ENCODE measurements around the gene HIBCH. TPM values are rescaled to one million over a fixed set of nuclear protein-coding genes. Genes with fewer than 3 reads are reported as not detected.
"Not testable (repeated sequence)": the region's sequence is repeated elsewhere in the genome, so short reads cannot be mapped to it uniquely, and the experiment has no call there.

The HIBCH gene, protein sequence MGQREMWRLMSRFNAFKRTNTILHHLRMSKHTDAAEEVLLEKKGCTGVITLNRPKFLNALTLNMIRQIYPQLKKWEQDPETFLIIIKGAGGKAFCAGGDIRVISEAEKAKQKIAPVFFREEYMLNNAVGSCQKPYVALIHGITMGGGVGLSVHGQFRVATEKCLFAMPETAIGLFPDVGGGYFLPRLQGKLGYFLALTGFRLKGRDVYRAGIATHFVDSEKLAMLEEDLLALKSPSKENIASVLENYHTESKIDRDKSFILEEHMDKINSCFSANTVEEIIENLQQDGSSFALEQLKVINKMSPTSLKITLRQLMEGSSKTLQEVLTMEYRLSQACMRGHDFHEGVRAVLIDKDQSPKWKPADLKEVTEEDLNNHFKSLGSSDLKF
- total RNA-seq = 10 to 100 TPM; 15.6 to 17.5 TPM

- DNase-seq (peak; percentile 89), ATAC-seq (ENCODE audit: low read depth) (peak; percentile 95)
- Mint-ChIP-seq H3K36me3 (peaks cover 5% of the 10 kb centered on the region), H3K4me3 (peak within 1 kb of the TSS; percentile 99), H3K4me1 (peaks cover 27% of the 10 kb centered on the region), H3K9me3 (no peaks in the 10 kb centered on the region), H3K27me3 (peaks cover 3% of the 10 kb centered on the region), H3K27ac (peak within 1 kb of the TSS; percentile 97)
- POLR2A ChIA-PET = interaction anchor here (0.9 to 1.5 kb wide), 2 partner anchors 11 to 331 kb away, joined by 3 read pairs; no protein-coding TSS in a partner anchor
Measured at GRCh38 chr2:190319555-190320498, at the start of gene HIBCH. Gene HIBCH (minus strand): TSS chr2:190319826. CDS start chr2:190319750, 76 bp downstream.

DNA sequence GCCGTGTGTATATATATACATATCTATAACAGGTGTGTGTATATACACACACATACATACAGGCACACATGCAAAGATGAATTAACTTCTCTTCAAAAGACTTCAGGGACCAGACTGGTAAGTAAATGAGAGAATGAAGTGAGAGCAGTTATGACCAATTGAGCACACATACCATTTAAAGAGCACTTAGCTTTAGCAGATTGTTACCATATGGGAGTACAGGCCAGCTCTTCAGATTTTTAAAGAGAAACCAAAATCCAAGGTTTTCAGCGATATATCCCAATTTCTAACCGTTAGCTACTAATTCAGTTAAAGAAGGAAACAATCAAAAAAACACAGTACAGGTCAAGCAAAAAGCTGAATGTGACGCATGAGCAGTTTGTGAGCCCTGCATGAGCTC is 47.5 kb upstream of the HIBCH start:
- ATAC-seq (ENCODE audit: low read depth) (no peak), DNase-seq (no peak)
- peaks cover 7% of the 10 kb centered on the region for H3K36me3 Mint-ChIP-seq
- no peak overlapping the region for H3K4me3 Mint-ChIP-seq
- no peaks in the 10 kb centered on the region for H3K27me3 Mint-ChIP-seq
- H3K27ac Mint-ChIP-seq = no peak overlapping the region
- H3K4me1 Mint-ChIP-seq = peaks cover 8% of the 10 kb centered on the region
- no peaks in the 10 kb centered on the region for H3K9me3 Mint-ChIP-seq
- POLR2A ChIA-PET = no interaction called here

- Mint-ChIP-seq H3K9me3 (no peaks in the 10 kb centered on the region), H3K4me3 (no peak overlapping the region), H3K4me1 (peaks cover 9% of the 10 kb centered on the region), H3K27ac (no peak overlapping the region), H3K27me3 (no peaks in the 10 kb centered on the region), H3K36me3 (peaks cover 9% of the 10 kb centered on the region)
- ATAC-seq (ENCODE audit: low read depth) (no peak), DNase-seq (no peak)
- POLR2A ChIA-PET = no interaction called here
Measured at GRCh38 chr2:190366248-190366753, 46.7 kb upstream of the HIBCH start.

DNA sequence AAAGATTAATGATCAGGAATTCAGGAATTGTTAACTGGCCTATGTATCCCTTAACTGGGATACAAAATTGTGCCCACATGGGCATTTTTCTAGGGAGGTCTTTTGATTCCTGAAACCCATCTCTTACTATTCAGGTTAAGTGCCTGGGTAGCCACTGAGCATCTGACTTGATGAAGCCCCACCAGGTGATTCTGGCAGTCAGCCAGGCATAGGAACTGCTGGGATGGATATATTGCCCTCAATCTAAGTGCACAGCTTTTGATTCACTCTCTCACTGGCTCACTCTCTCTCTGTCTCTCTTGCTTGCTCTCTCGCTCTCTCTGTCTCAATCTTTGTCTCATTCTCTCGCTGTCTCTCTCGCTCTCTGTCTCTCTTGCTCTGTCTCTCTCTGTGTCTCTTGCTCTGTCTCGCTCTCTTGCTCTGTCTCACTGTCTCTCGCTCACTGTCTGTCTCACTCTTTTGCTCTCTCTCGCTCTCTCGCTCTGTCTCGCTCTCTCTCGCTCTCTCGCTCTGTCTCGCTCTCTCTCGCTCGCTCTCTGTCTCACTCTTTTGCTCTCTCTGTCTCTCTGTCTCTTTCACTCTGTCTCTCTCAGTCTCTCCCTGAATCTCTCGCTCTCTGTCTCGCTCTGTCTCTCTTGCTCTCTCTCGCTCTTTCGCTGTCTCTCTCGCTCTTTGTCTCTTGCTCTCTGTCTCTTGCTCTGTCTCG is 46.0 kb upstream of the HIBCH start:
- no peak overlapping the region for H3K4me3 Mint-ChIP-seq
- H3K4me1 Mint-ChIP-seq = peaks cover 11% of the 10 kb centered on the region
- DNase-seq (no peak), ATAC-seq (ENCODE audit: low read depth) (no peak)
- peaks cover 9% of the 10 kb centered on the region for H3K36me3 Mint-ChIP-seq
- POLR2A ChIA-PET = no interaction called here
- H3K27ac Mint-ChIP-seq = no peak overlapping the region
- no peaks in the 10 kb centered on the region for H3K9me3 Mint-ChIP-seq
- no peaks in the 10 kb centered on the region for H3K27me3 Mint-ChIP-seq

DNA sequence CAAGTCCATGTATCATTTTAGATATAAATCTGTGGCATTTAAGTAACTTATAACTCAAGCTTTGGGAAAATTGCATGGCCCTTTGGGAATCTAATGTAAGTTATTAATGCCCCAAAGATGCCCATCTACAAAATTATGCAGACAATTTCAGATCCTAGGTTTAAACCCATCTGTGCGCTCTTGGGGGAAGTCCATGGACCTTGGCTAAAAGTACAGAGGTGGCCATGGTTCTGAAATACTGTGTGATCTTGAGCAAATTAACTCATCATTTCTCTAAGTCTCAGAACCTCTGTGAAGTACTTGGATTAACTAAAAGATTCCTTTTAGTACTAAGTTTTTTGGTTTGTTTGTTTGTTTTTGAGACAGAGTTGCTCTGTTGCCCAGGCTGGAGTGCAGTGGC is 43.3 kb upstream of the HIBCH start:
- DNase-seq (no peak), ATAC-seq (ENCODE audit: low read depth) (no peak)
- Mint-ChIP-seq H3K27ac (no peak overlapping the region), H3K36me3 (peaks cover 6% of the 10 kb centered on the region), H3K4me1 (peaks cover 18% of the 10 kb centered on the region), H3K27me3 (no peaks in the 10 kb centered on the region), H3K9me3 (no peaks in the 10 kb centered on the region), H3K4me3 (no peak overlapping the region)
- POLR2A ChIA-PET = no interaction called here

DNA sequence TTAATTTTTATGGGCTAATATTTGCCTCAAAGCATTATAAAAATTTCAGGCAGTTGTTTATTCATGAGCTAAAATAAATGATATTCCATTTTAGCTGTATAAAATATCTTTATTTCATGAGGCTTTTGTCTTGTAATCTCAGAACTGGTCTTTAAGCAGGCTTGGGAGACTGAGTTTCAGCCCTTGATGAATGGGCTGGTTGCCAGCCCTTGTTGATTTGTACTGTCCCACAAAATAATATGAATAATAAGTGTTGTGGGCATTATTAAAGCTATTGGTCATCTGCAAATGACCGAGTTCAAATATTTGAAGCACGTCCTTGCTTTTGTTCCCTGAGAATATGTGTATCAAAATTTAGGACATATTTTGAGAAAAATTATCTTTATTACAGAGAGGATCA is 41.9 kb upstream of the HIBCH start:
- Mint-ChIP-seq H3K9me3 (no peaks in the 10 kb centered on the region), H3K27ac (no peak overlapping the region), H3K27me3 (no peaks in the 10 kb centered on the region), H3K4me1 (peaks cover 18% of the 10 kb centered on the region), H3K4me3 (no peak overlapping the region), H3K36me3 (peaks cover 6% of the 10 kb centered on the region)
- POLR2A ChIA-PET = interaction anchor here (1.7 kb wide), 1 partner anchor 46 kb away, joined by 6 read pairs; no protein-coding TSS in a partner anchor
- no peak for ATAC-seq (ENCODE audit: low read depth)
- DNase-seq = no peak

GRCh38 chr2:190360965-190361364 is 41.3 kb upstream of the HIBCH start:
- peaks cover 6% of the 10 kb centered on the region for H3K36me3 Mint-ChIP-seq
- no peak for DNase-seq
- peaks cover 18% of the 10 kb centered on the region for H3K4me1 Mint-ChIP-seq
- H3K27ac Mint-ChIP-seq = no peak overlapping the region
- ATAC-seq (ENCODE audit: low read depth) = no peak
- H3K9me3 Mint-ChIP-seq = no peaks in the 10 kb centered on the region
- no peaks in the 10 kb centered on the region for H3K27me3 Mint-ChIP-seq
- POLR2A ChIA-PET = interaction anchor here (1.7 kb wide), 1 partner anchor 46 kb away, joined by 6 read pairs; no protein-coding TSS in a partner anchor
- peak overlapping the region; percentile 91 for H3K4me3 Mint-ChIP-seq

DNA sequence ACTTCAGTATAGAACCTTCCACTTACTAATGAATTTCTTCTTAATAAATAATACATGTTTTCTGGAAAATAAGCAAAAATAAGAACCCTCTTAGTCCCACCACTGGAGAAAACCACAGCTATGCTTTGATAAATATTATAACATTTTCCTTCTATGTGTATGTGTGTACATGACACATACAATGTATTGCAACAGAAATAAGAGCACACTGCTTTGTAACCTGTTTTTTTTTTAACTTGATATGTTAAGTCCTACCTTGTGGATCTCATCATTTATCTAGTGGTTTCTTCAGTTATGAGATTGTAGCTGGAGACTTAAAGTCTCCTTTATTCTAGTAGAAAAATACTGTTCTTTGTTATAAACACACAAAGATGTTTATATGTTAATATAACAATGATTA is 40.9 kb upstream of the HIBCH start:
- Mint-ChIP-seq H3K4me1 (peaks cover 18% of the 10 kb centered on the region), H3K4me3 (peak overlapping the region; percentile 91), H3K36me3 (peaks cover 6% of the 10 kb centered on the region), H3K27me3 (no peaks in the 10 kb centered on the region), H3K9me3 (no peaks in the 10 kb centered on the region), H3K27ac (peak overlapping the region; percentile 92)
- ATAC-seq (ENCODE audit: low read depth) (no peak), DNase-seq (no peak)
- POLR2A ChIA-PET = interaction anchor here (1.7 kb wide), 1 partner anchor 47 kb away, joined by 6 read pairs; no protein-coding TSS in a partner anchor

DNA sequence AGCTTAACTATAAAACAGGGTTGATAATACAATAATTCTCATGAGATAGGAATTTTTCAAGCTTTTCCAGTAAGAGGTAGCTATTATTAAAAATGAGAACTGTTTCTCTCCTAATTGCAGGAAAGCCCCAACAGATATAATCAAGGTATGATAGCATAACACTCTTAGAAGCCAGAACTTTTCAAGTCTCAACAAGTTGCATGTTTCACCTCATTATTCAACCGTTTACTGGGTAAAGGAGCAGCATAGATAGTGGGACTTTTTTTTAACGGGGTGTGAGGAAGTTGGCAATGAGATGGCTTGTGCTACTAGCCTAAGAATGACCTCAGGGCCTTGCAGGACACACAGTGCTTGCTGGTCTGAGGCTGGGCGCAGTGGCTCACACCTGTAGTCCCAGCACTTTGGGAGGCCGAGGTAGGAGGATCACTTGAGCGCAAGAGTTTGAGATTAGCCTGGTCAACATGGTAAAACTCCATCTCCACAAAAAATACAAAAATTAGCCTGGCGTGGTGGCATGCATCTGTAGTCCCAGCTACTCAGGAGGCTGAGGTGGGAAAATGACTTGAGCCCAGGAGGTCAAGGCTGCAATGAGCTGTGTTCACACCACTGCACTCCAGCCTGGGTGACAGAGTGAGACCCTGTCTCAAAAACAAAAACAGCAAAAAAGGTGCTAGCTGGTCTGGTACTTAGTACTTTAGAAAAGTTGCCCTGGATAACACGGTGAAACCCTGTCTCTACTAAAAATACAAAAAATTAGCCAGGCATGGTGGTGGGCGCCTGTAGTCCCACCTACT is 39.2 kb upstream of the HIBCH start:
- Mint-ChIP-seq H3K27ac (peak overlapping the region; percentile 92), H3K4me1 (peaks cover 18% of the 10 kb centered on the region)
- DNase-seq; ATAC-seq (ENCODE audit: low read depth); H3K36me3 Mint-ChIP-seq; H3K4me3 Mint-ChIP-seq; H3K9me3 Mint-ChIP-seq; H3K27me3 Mint-ChIP-seq: not testable (repeated sequence)
- POLR2A ChIA-PET = interaction anchor here (0.7 to 2.1 kb wide), 2 partner anchors 15 to 48 kb away, joined by 5 to 15 read pairs; partner anchors contain the start of gene INPP1

DNA sequence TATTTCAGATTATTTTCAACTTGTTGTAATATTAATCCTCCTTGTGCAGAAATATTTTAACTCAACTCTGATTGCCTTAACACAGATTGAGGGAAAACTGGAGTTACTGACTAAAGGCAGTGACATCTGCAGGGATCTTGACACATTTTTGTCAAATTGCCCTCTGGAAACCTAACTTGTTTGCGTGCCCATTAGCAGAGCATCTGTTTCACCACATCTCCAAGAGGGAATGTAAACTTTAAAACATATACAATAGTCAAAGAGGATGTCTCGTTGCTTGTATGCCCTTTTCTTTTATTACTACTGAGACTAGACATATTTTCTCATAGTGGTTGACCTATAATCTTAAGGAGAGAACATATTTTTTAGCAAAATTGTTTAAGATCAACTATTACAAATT is 38.0 kb upstream of the HIBCH start:
- Mint-ChIP-seq H3K27me3 (no peaks in the 10 kb centered on the region), H3K9me3 (no peaks in the 10 kb centered on the region), H3K4me3 (no peak overlapping the region), H3K27ac (no peak overlapping the region), H3K36me3 (peaks cover 4% of the 10 kb centered on the region), H3K4me1 (peaks cover 16% of the 10 kb centered on the region)
- ATAC-seq (ENCODE audit: low read depth) (no peak), DNase-seq (no peak)
- POLR2A ChIA-PET = no interaction called here

DNA sequence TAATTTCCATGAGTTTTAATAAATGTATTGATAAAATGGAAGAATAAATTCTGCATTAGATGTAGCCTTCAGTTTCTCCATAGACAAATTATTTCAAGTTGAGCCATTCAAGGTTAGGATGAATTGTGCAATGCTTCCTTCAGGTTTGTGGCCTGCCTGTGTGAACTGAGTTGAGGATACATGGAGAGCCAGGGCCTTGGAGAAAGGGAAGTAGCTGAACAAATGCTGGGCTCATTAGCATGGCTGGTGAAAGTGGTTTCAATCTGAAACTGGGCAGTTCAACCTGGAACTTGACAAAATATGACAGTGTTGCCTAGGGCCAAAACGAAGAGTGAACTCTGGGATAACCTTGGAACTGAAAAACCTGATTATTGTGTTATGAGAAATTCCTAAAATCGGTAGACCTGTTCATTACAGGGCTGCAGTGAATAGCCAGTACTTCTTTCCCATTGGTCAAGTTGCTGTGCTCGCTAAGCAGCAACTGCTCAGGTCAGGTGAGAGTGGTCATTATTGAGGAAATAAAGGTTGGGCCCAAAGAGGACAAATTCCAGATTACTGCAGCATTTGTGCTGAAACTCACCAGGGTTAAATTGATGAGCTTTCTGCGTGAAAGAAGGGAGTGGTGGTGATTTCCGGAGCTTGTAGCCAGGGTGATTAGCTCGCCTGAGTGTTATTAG is 36.5 kb upstream of the HIBCH start:
- Mint-ChIP-seq H3K36me3 (peaks cover 1% of the 10 kb centered on the region), H3K27me3 (no peaks in the 10 kb centered on the region), H3K27ac (no peak overlapping the region), H3K9me3 (no peaks in the 10 kb centered on the region), H3K4me3 (no peak overlapping the region), H3K4me1 (peaks cover 10% of the 10 kb centered on the region)
- ATAC-seq (ENCODE audit: low read depth) = no peak
- no peak for DNase-seq
- POLR2A ChIA-PET = no interaction called here

All from activated naive CD8-positive, alpha-beta T cell treated with anti-CD3 and anti-CD28 coated beads, Interleukin-2, amount 10 ng/mL, durations not matched to agents 7 days and 5 days (primary cell).